HS-5 (cell line): Measurements from ENCODE around the gene EVI5.

Source experiments
- DNase-seq: peaks from one replicate; pipeline ENCODE4 v3.0.0-alpha.2; 2012; ENCODE audit warnings: low read depth

The EVI5 gene

GRCh38 chr1:92511541-92511940 lies 273.4 kb downstream of the EVI5 start:
- DNase-seq: no peak

- DNase-seq: no peak
Observed at GRCh38 chr1:92509619-92510018, 275.3 kb downstream of the EVI5 start.

- DNase-seq: no peak
Observed at GRCh38 chr1:92505015-92505692, 279.8 kb downstream of the EVI5 start.

GRCh38 chr1:92504291-92505014 lies 280.5 kb downstream of the EVI5 start:
- no peak for DNase-seq

- DNase-seq: no peak
Observed at GRCh38 chr1:92503926-92504285, 281.0 kb downstream of the EVI5 start.

GRCh38 chr1:92503043-92503925 lies 281.6 kb downstream of the EVI5 start:
- no peak for DNase-seq

- no peak for DNase-seq
Observed at GRCh38 chr1:92502247-92502646, 282.7 kb downstream of the EVI5 start.

- no peak for DNase-seq
Observed at GRCh38 chr1:92500552-92500951, 284.4 kb downstream of the EVI5 start.

- no peak for DNase-seq
Observed at GRCh38 chr1:92495392-92496063, 289.4 kb downstream of the EVI5 start.

GRCh38 chr1:92494485-92495141 lies 290.3 kb downstream of the EVI5 start:
- DNase-seq: no peak

- DNase-seq: no peak
Observed at GRCh38 chr1:92493139-92493538, 291.8 kb downstream of the EVI5 start.

- no peak for DNase-seq
Observed at GRCh38 chr1:92488832-92489231, 296.1 kb downstream of the EVI5 start.

GRCh38 chr1:92488416-92488815 lies 296.5 kb downstream of the EVI5 start:
- DNase-seq: no peak

GRCh38 chr1:92487078-92487605 lies 297.8 kb downstream of the EVI5 start:
- DNase-seq: no peak

- DNase-seq: no peak
Observed at GRCh38 chr1:92486251-92487077, 298.4 kb downstream of the EVI5 start, which contains the start of gene GFI1. Gene GFI1 (minus strand): TSS chr1:92486925. CDS start chr1:92483487, 3,438 bp downstream.

GRCh38 chr1:92485381-92486250 lies 299.3 kb downstream of the EVI5 start:
- no peak for DNase-seq

GRCh38 chr1:92484472-92485380 lies 300.2 kb downstream of the EVI5 start:
- DNase-seq: no peak
